GM18507 (cell line): ENCODE data around the gene LYPLA2.
A peak's percentile ranks its signal among the peaks of the same experiment; 100 is the strongest.
"Not testable (repeated sequence)": the region's sequence is repeated elsewhere in the genome, so short reads cannot be mapped to it uniquely, and the experiment has no call there.

Experiments used
- DNase-seq: peaks from one replicate; pipeline ENCODE4 v3.0.0; 2011; ENCODE audit warnings: low read depth; ENCODE audit not compliant: insufficient read length; ENCODE audit errors: extremely low spot score
- FAIRE-seq: peaks from 2 replicates; lab custom pipeline; 2011; peaks lifted over from hg19 to GRCh38; lab: Jason Lieb, UNC

LYPLA2 gene

GRCh38 chr1:23825076-23825761 lies 34.3 kb downstream of the LYPLA2 start, which contains the start of gene HMGCL:
Gene HMGCL, minus strand, starts transcription at chr1:23825429. Its CDS starts 14 bp downstream, at chr1:23825415.
- DNase-seq (peak; percentile 85), FAIRE-seq (peak; percentile 87)

GRCh38 chr1:23825762-23826522 lies 35.0 kb downstream of the LYPLA2 start:
- DNase-seq (peak; percentile 54), FAIRE-seq (peak; percentile 83)

DNA sequence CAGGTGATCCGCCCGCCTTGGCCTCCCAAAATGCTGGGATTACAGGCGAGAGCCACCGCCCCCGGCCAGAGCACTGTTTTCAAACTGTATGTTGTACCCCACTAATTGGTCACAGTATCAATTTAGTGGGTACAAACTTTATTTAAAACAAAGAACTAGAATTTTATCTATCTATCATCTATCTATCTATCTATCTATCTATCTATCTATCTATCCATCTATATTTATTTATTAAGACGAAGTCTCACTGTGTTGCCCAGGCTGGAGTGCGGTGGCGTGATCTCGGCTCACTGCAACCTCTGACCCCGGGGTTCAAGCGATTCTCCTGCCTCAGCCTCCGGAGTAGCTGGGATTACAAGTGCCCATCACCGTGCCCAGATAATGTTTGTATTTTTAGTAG lies 35.6 kb downstream of the LYPLA2 start:
- not testable (repeated sequence) for DNase-seq, FAIRE-seq

GRCh38 chr1:23827717-23828116 lies 36.8 kb downstream of the LYPLA2 start:
- FAIRE-seq (no peak), DNase-seq (no peak)

DNA sequence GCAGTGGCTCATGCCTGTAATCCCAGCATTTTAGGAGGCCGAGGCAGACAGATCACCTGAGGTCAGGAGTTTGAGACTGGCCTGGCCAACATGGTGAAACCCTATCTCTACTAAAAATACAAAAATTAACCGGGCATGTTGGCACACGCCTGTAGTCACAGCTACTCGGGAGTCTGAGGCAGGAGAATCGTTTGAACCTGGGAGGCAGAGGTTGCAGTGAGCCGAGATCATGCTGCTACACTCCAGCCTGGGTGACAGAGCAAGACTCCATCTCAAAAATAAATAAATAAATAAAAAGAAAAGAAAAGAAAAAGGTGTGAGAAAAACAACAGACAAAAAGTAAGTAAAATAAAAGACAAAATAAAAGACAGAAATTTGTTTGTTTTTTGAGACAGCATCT lies 43.2 kb downstream of the LYPLA2 start:
- not testable (repeated sequence) for FAIRE-seq

DNA sequence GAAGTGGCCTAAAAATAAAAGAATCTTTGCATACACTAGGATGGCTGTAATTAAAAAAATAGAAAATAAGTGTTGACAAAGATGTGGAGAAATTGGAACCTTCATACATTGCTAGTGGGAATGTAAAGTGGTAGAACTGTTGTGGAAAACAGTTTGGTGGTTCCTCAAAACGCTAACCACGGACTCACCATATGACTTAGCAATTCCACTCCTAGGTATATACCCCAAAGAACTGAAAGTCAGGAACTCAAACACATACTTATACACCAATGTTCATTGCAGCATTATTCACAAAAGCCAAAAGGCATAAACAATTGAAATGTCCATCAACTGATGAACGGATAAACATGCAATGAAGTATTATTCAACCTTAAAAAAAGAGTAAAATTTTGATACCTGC lies 45.1 kb downstream of the LYPLA2 start:
- DNase-seq = no peak
- FAIRE-seq = no peak

More for the DNA sequence above, 43.2 kb downstream of the LYPLA2 start:
- DNase-seq = not testable (repeated sequence)

- DNase-seq (no peak), FAIRE-seq (no peak)
Measured at GRCh38 chr1:23837908-23838307, 47.0 kb downstream of the LYPLA2 start.

GRCh38 chr1:23838401-23838866 lies 47.5 kb downstream of the LYPLA2 start:
- FAIRE-seq = peak; percentile 46

GRCh38 chr1:23843644-23844043 lies 52.7 kb downstream of the LYPLA2 start:
- DNase-seq (no peak), FAIRE-seq (no peak)

More at GRCh38 chr1:23838401-23838866, 47.5 kb downstream of the LYPLA2 start:
- DNase-seq = no peak
